ENCODE results near the gene MIGA1. TPM values are rescaled to one million over a fixed set of nuclear protein-coding genes. Genes with fewer than 3 reads are reported as not detected.
"Not testable (repeated sequence)": the region's sequence is repeated elsewhere in the genome, so short reads cannot be mapped to it uniquely, and the experiment has no call there.

Gene MIGA1
- total and polyA plus RNA-seq, 12 donors: 2.4 to 24.2 (median 16.8) TPM

DNA sequence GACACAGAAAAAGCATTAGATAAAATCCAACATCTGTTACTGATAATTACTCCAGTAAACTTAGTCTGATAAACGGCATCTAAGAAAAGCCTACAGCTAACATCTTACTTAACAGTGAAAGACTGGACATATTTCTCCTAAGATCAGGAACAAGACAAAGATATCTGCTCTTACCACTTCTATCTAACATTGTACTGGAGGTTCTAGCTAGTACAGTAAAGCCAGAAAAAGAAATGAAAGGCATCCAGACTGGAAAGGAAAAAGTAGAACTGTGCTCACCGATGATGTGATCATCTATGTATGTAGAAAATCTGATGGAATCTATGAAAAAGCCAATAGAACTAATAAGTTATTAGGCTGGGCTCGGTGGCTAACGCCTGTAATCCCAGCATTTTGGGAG lies 130.7 kb downstream of the MIGA1 start:
- H3K27ac ChIP-seq: no peak overlapping the region
- intact Hi-C loops (cut with DNase I): no loop called here

DNA sequence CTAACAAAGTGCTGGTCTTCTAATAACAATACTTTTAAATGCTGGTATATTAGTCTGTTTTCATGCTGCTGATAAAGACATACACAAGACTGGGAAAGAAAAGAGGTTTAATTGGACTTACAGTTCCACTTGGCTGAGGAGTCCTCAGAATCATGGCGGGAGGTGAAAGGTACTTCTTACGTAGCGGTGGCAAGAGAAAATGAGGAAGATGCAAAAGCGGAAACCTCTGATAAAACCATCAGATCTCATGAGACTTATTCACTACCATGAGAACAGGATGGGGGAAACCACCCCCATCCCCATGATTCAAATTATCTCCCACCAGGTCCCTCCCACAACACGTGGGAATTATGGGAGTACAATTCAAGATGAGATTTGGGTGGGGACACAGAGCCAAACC lies 139.5 kb downstream of the MIGA1 start:
- DNase-seq; H3K27me3 ChIP-seq; intact Hi-C loops (cut with DNase I); H3K9me3 ChIP-seq (replicated peaks in 1 of 3); H3K4me1 ChIP-seq (replicated peaks in 1 of 2); H3K27ac ChIP-seq; H3K4me3 ChIP-seq; H3K36me3 ChIP-seq (replicated peaks in 1 of 2): not testable (repeated sequence)
- 87 to 96% (median 94%) methylated on average over 5 of the region's 5 CpGs for WGBS, 4 donors

More for the DNA sequence above, 130.7 kb downstream of the MIGA1 start:
- no peak for TF ChIP-seq POLR2A (IDR thresholded peaks at IDR 0.05)
- TF ChIP-seq, protein P1, sequence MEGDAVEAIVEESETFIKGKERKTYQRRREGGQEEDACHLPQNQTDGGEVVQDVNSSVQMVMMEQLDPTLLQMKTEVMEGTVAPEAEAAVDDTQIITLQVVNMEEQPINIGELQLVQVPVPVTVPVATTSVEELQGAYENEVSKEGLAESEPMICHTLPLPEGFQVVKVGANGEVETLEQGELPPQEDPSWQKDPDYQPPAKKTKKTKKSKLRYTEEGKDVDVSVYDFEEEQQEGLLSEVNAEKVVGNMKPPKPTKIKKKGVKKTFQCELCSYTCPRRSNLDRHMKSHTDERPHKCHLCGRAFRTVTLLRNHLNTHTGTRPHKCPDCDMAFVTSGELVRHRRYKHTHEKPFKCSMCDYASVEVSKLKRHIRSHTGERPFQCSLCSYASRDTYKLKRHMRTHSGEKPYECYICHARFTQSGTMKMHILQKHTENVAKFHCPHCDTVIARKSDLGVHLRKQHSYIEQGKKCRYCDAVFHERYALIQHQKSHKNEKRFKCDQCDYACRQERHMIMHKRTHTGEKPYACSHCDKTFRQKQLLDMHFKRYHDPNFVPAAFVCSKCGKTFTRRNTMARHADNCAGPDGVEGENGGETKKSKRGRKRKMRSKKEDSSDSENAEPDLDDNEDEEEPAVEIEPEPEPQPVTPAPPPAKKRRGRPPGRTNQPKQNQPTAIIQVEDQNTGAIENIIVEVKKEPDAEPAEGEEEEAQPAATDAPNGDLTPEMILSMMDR (IDR thresholded peaks at IDR 0.05): no peak
- no peak for DNase-seq
- Histone ChIP-seq H3K27me3 (no peaks in the 10 kb centered on the region), H3K4me3 (no peak overlapping the region), H3K4me1 (replicated peaks in 1 of 2) (peaks cover 7 to 10% of the 10 kb centered on the region in 2 donors), H3K36me3 (replicated peaks in 1 of 2) (no peaks in the 10 kb centered on the region), H3K9me3 (replicated peaks in 1 of 3) (no peaks in the 10 kb centered on the region)
- WGBS, 4 donors: 91 to 95% (median 93%) methylated on average over 4 of the region's 4 CpGs

- Histone ChIP-seq H3K4me3 (no peak overlapping the region), H3K9me3 (replicated peaks in 1 of 3) (no peaks in the 10 kb centered on the region), H3K36me3 (replicated peaks in 1 of 2) (peaks cover 0 to 2% of the 10 kb centered on the region in 2 donors), H3K27me3 (no peaks in the 10 kb centered on the region), H3K4me1 (replicated peaks in 1 of 2) (no peaks in the 10 kb centered on the region), H3K27ac (no peak overlapping the region)
- TF ChIP-seq, protein P1 (IDR thresholded peaks at IDR 0.05): no peak
- TF ChIP-seq POLR2A (IDR thresholded peaks at IDR 0.05): no peak
- no peak for DNase-seq
- 73 to 85% (median 79%) methylated on average over 1 of the region's 1 CpG for WGBS, 4 donors
- intact Hi-C loops (cut with DNase I): no loop called here
Observed at GRCh38 chr1:77925518-77925917, 146.1 kb downstream of the MIGA1 start.

DNA sequence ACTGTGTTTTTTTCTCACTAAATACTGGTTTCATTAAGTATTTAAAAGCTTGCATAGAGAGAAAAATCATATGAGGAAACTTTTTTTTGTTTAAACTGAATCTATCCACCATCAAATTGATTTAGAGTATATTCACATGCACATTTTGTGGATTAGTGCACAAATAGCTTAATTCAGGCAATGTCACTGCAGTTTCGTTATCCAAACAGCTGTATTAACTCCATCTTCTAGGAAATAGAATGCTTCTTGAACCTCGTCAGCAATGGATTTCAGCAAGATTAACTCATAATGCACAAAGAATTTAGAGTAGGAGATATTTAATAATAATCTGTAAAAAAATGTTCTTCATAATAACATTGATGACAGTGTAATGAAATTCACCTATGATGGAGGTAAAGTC lies 146.5 kb downstream of the MIGA1 start:
- H3K4me3 ChIP-seq: no peak overlapping the region
- H3K27me3 ChIP-seq: no peaks in the 10 kb centered on the region
- no peaks in the 10 kb centered on the region for H3K9me3 ChIP-seq (replicated peaks in 1 of 3)
- intact Hi-C loops (cut with DNase I): no loop called here
- WGBS, 4 donors: 58 to 81% (median 69%) methylated on average over 2 of the region's 2 CpGs
- TF ChIP-seq POLR2A (IDR thresholded peaks at IDR 0.05): no peak
- TF ChIP-seq, protein P1 (IDR thresholded peaks at IDR 0.05): no peak
- no peak for DNase-seq
- H3K4me1 ChIP-seq (replicated peaks in 1 of 2): no peaks in the 10 kb centered on the region
- H3K36me3 ChIP-seq (replicated peaks in 1 of 2): peaks cover 0 to 4% of the 10 kb centered on the region in 2 donors
- no peak overlapping the region for H3K27ac ChIP-seq

GRCh38 chr1:77926561-77927357 lies 147.3 kb downstream of the MIGA1 start:
- Histone ChIP-seq H3K9me3 (replicated peaks in 1 of 3) (no peaks in the 10 kb centered on the region), H3K27me3 (no peaks in the 10 kb centered on the region), H3K4me1 (replicated peaks in 1 of 2) (no peaks in the 10 kb centered on the region), H3K27ac (no peak overlapping the region), H3K4me3 (peak overlapping the region in 1 of 4 donors; percentile 21), H3K36me3 (replicated peaks in 1 of 2) (peaks cover 0 to 4% of the 10 kb centered on the region in 2 donors)
- no peak for DNase-seq
- WGBS, 4 donors: 69 to 72% (median 71%) methylated on average over 13 of the region's 13 CpGs
- intact Hi-C loops (cut with DNase I): no loop called here
- TF ChIP-seq, protein P1 (IDR thresholded peaks at IDR 0.05): no peak
- TF ChIP-seq POLR2A (IDR thresholded peaks at IDR 0.05): no peak
